Ovary (tissue), 9 donors: Measurements from ENCODE around the gene DXO. TPM values are rescaled to one million over a fixed set of nuclear protein-coding genes. Genes with fewer than 3 reads are reported as not detected.

Experiments used
- DNase-seq, 5 donors: peaks; one replicate each; pipeline ENCODE4 v3.0.0-alpha.2; 2019 to 2020
- H3K27ac ChIP-seq, 2 donors: fragments of 200-600 bp; one replicate each; pipeline versions ENCODE4 v1.5.1 to v1.8.0; 2019 to 2022
- H3K27me3 ChIP-seq: fragments of 200-600 bp; one replicate; pipeline ENCODE4 v1.8.0; 2022
- H3K36me3 ChIP-seq: fragments of 200-600 bp; sonication (generic); one replicate; pipeline ENCODE4 v1.5.1; 2019
- H3K4me1 ChIP-seq: one replicate; pipeline ENCODE4 v1.8.1; 2013; ENCODE audit warnings: mild to moderate bottlenecking, moderate library complexity; ENCODE audit not compliant: insufficient read depth
- H3K4me3 ChIP-seq: fragments of 200-600 bp; sonication (generic); one replicate; pipeline ENCODE4 v1.5.1; 2017
- H3K9me3 ChIP-seq, 2 donors: fragments of 200-600 bp in 1 of 2; sonication (generic) in 1 of 2; one replicate each; pipeline versions ENCODE4 v1.5.1 to v1.8.1; 2013 to 2019; ENCODE audit warnings: mild to moderate bottlenecking in 1 of 2, moderate library complexity in 1 of 2
- CTCF ChIP-seq, 3 donors: fragments of 450-650 bp in 2 of 3; fragments of 200-600 bp in 1 of 3; IDR thresholded peaks; one replicate each; pipeline versions ENCODE4 v1.5.1 to v1.8.0; 2016 to 2022; ENCODE audit warnings: antibody characterized with exemption in 3 of 3, mild to moderate bottlenecking in 1 of 3
- EP300 ChIP-seq: sonication (generic); formaldehyde crosslinking; IDR thresholded peaks from one replicate; pipeline ENCODE4 v1.6.1; 2017; ENCODE audit warnings: antibody characterized with exemption
- POLR2A ChIP-seq: fragments of 450-650 bp; IDR thresholded peaks from one replicate; pipeline ENCODE4 v1.6.1; 2017; ENCODE audit warnings: antibody characterized with exemption, mild to moderate bottlenecking, moderate library complexity
- WGBS, 3 donors: extraction: QIAGEN DNeasy Blood & Tissue Kit in 1 of 3; methylation state at CpG; one replicate each; pipeline versions ENCODE4 v1.1.5 to v1.1.7; 2013 to 2017; 5-methylcytosine and 5-hydroxymethylcytosine counted together
- intact Hi-C, 4 donors: fragments of 100-400 bp; cut with DNase I; formaldehyde crosslinking; loops; one replicate each; pipeline versions ENCODE4 v1.11.0 to v1.15.1; 2022 to 2023
- polyA plus RNA-seq, 2 donors: library from polyadenylated mRNA; stranded (reverse); fragments of 200-250 nt in 1 of 2; fragments of 350-450 nt in 1 of 2; fragmentation: Illumina TruSeq in 1 of 2; extraction: RNeasy Lipid Tissue Mini Kit (QIAGEN cat#74804) in 1 of 2; gene quantifications; one replicate each; pipeline ENCODE4 v1.2.3, GENCODE V29; 2013 to 2014
- total RNA-seq, 7 donors: library from RNA; depleted of rRNA in 2 of 7; stranded (reverse); fragments of >200 nt in 2 of 7; fragmentation: NEBNext Ultra II Directional in 3 of 7; extraction: Animal tissue kit (Norgen Biotek cat#: 25700) in 3 of 7; gene quantifications; one replicate each; pipeline versions ENCODE4 v1.1.0 to v1.2.4, GENCODE V29; 2016 to 2023
- donor health status: DM: no; HTN: no; CAD: no; lungs with moderate emphysema.
- donor health status: DM: no; HTN: no; CAD: no.
- donor health status: Bipolar disorder and iron deficiency.
- donor health status: DM: yes; HTN: yes; CAD: no.
- donor health status: DM: no; HTN: no; CAD: no.
- donor health status: DM: yes; HTN: yes; CAD: no.

DXO gene
- total and polyA plus RNA-seq, 9 donors, result 11.7 to 42.8 (median 26.7) TPM

- TF ChIP-seq POLR2A (no peak), CTCF (IDR thresholded peaks at IDR 0.05) (no peak), EP300 (no peak)
- DNase-seq, result no peak
- 72 to 79% (median 75%) methylated on average over 5 of the region's 5 CpGs for WGBS, 3 donors
- intact Hi-C loops, result loop anchor here in 3 of 4 donors (5.0 to 10.0 kb wide), 2 partner anchors 46 to 48 kb away; partner anchors contain the start of gene ZBTB12 (in 2 of the 3)
- peaks cover 2% of the 10 kb centered on the region for H3K36me3 ChIP-seq
- no peaks in the 10 kb centered on the region for H3K4me1 ChIP-seq
- H3K27me3 ChIP-seq, result no peaks in the 10 kb centered on the region
- H3K9me3 ChIP-seq, result no peaks in the 10 kb centered on the region
- no peak overlapping the region for H3K4me3 ChIP-seq
- no peak overlapping the region for H3K27ac ChIP-seq
Measured at GRCh38 chr6:31952890-31953289, 19.0 kb downstream of the DXO start.

- TF ChIP-seq EP300 (no peak), POLR2A (no peak), CTCF (IDR thresholded peaks at IDR 0.05) (peak in 2 of 3 donors; percentile 55 to 58)
- Histone ChIP-seq H3K4me3 (no peak overlapping the region), H3K36me3 (peaks cover 2% of the 10 kb centered on the region), H3K9me3 (no peaks in the 10 kb centered on the region), H3K27me3 (no peaks in the 10 kb centered on the region), H3K4me1 (no peaks in the 10 kb centered on the region), H3K27ac (no peak overlapping the region)
- intact Hi-C loops, result loop anchor here in 3 of 4 donors (5.0 to 10.0 kb wide), 2 partner anchors 45 to 47 kb away; partner anchors contain the start of gene ZBTB12 (in 2 of the 3)
- DNase-seq, result peak; percentile 56 to 79 (median 68)
- 46 to 50% (median 46%) methylated on average over 5 of the region's 5 CpGs for WGBS, 3 donors
Measured at GRCh38 chr6:31952140-31952805, 19.7 kb downstream of the DXO start.

- peaks cover 5% of the 10 kb centered on the region for H3K4me1 ChIP-seq
- H3K27me3 ChIP-seq, result no peaks in the 10 kb centered on the region
- intact Hi-C loops, result loop anchor here in 3 of 4 donors (5.0 to 10.0 kb wide), 3 partner anchors 43 to 1335 kb away; partner anchors contain the start of genes ZBTB12 (in 2 of the 3), PFDN6 (in 1 of the 3) and WDR46 (in 1 of the 3)
- no peak overlapping the region for H3K27ac ChIP-seq
- H3K36me3 ChIP-seq, result peaks cover 2% of the 10 kb centered on the region
- H3K9me3 ChIP-seq, result no peaks in the 10 kb centered on the region
- no peak for DNase-seq
- no peak overlapping the region for H3K4me3 ChIP-seq
- 72 to 81% (median 78%) methylated on average over 7 of the region's 7 CpGs for WGBS, 3 donors
- TF ChIP-seq POLR2A, result no peak
- no peak for TF ChIP-seq EP300
Measured at GRCh38 chr6:31949926-31950548, 21.9 kb downstream of the DXO start.

- 76 to 88% (median 88%) methylated on average over 6 of the region's 6 CpGs for WGBS, 3 donors
- TF ChIP-seq CTCF (IDR thresholded peaks at IDR 0.05) (no peak), EP300 (no peak), POLR2A (no peak)
- H3K9me3 ChIP-seq, result no peaks in the 10 kb centered on the region
- intact Hi-C loops, result loop anchor here in 1 of 4 donors (10.0 kb wide), 1 partner anchor 1336 kb away; the partner anchor contains the start of genes PFDN6 and WDR46
- no peak overlapping the region for H3K27ac ChIP-seq
- no peaks in the 10 kb centered on the region for H3K27me3 ChIP-seq
- DNase-seq, result no peak
- no peaks in the 10 kb centered on the region for H3K36me3 ChIP-seq
- H3K4me1 ChIP-seq, result peaks cover 6% of the 10 kb centered on the region
- no peak overlapping the region for H3K4me3 ChIP-seq
Measured at GRCh38 chr6:31948753-31949413, 23.1 kb downstream of the DXO start.
